ENCODE results near the gene LRRC8A. TPM values are rescaled to one million over a fixed set of nuclear protein-coding genes. Genes with fewer than 3 reads are reported as not detected.
"Not testable (repeated sequence)": the region's sequence is repeated elsewhere in the genome, so short reads cannot be mapped to it uniquely, and the experiment has no call there.

Gene LRRC8A
- total RNA-seq, 1 experiment from 2014 or later, result 22.0 TPM

GRCh38 chr9:128847803-128848202 lies 34.1 kb upstream of the LRRC8A start:
- no peak overlapping the region for H2AFZ ChIP-seq (ENCODE audit: low read depth, low read length, poor library complexity, severe bottlenecking)
- DNase-seq (ENCODE audit: low read depth, low spot score) (no peak), ATAC-seq (no peak)
- H3K27me3 ChIP-seq (ENCODE audit: insufficient read depth, low read length), result no peaks in the 10 kb centered on the region
- no peaks in the 10 kb centered on the region for H3K4me1 ChIP-seq (ENCODE audit: control insufficient read depth in 1 of 2, insufficient read depth in 2 of 2, low read length in 2 of 2)
- no peaks in the 10 kb centered on the region for H3K9me2 ChIP-seq (ENCODE audit: insufficient read depth)
- BruUV-seq (replicated peaks), result no TSS peak
- 0 out of 2 replicates have a peak, but pooled peaks cover 4% of the 10 kb centered on the region for H3K79me2 ChIP-seq (ENCODE audit: insufficient read depth, low read length)
- no peaks in the 10 kb centered on the region for H4K20me1 ChIP-seq (ENCODE audit: insufficient read depth)
- no peak overlapping the region for H3K27ac ChIP-seq (ENCODE audit: low read depth, low read length)
- peaks cover 10% of the 10 kb centered on the region in 2 experiments; a peak in 2 of 4 replicates for H3K9me3 ChIP-seq (ENCODE audit: control insufficient read depth in 1 of 2, insufficient read depth in 1 of 2, low read depth in 1 of 2, low read length in 2 of 2)
- POLR2A ChIA-PET, result no interaction called here
- H3K4me3 ChIP-seq (replicated peaks in 1 of 2; ENCODE audit: low read depth in 1 of 2, low read length in 2 of 2), result no peak overlapping the region
- no peaks in the 10 kb centered on the region for H3K36me3 ChIP-seq (ENCODE audit: control insufficient read depth in 1 of 2, insufficient read depth in 2 of 2, low read length in 2 of 2)
- intact Hi-C loops (cut with micrococcal nuclease), result no loop called here
- CTCF ChIA-PET, result interaction anchor here (0.7 kb wide), 1 partner anchor 81 kb away, joined by 3 read pairs; no protein-coding TSS in a partner anchor
- no peak overlapping the region for H3K9ac ChIP-seq (ENCODE audit: low read length)
- H3K4me2 ChIP-seq (ENCODE audit: low read length), result no peak overlapping the region
- no peak for TF ChIP-seq POLR2AphosphoS5 (IDR thresholded peaks at IDR 0.05; ENCODE audit: low read depth, low read length)
- TF ChIP-seq MAX (IDR thresholded peaks at IDR 0.05), result no peak
- TF ChIP-seq SIN3A (IDR thresholded peaks at IDR 0.05; ENCODE audit: low read depth), result no peak
- no peak for TF ChIP-seq CEBPB (IDR thresholded peaks at IDR 0.05; ENCODE audit: low read depth)
- TF ChIP-seq EGR1 (IDR thresholded peaks at IDR 0.05; ENCODE audit: low read depth), result no peak
- TF ChIP-seq CBX3 (IDR thresholded peaks at IDR 0.05; ENCODE audit: low read depth), result no peak
- TF ChIP-seq POLR2A (IDR thresholded peaks at IDR 0.05; ENCODE audit: borderline replicate concordance, extremely low read depth, insufficient read depth, insufficient read length), result no peak
- RAD21 ChIA-PET (ENCODE audit: low non-redundant PET in 1 of 2, low total read pairs in 2 of 2, uncharacterized antibody in 2 of 2, unreplicated experiment in 2 of 2), result no interaction called here

- H3K4me2 ChIP-seq (ENCODE audit: low read length); H3K4me1 ChIP-seq (ENCODE audit: control insufficient read depth in 1 of 2, insufficient read depth in 2 of 2, low read length in 2 of 2); DNase-seq (ENCODE audit: low read depth, low spot score); CTCF ChIA-PET; H3K9me2 ChIP-seq (ENCODE audit: insufficient read depth); POLR2A ChIA-PET; H3K27ac ChIP-seq (ENCODE audit: low read depth, low read length); intact Hi-C loops (cut with micrococcal nuclease); H3K27me3 ChIP-seq (ENCODE audit: insufficient read depth, low read length); BruUV-seq (replicated peaks); H2AFZ ChIP-seq (ENCODE audit: low read depth, low read length, poor library complexity, severe bottlenecking); RAD21 ChIA-PET (ENCODE audit: low non-redundant PET in 1 of 2, low total read pairs in 2 of 2, uncharacterized antibody in 2 of 2, unreplicated experiment in 2 of 2); ATAC-seq; H3K79me2 ChIP-seq (ENCODE audit: insufficient read depth, low read length); H3K9ac ChIP-seq (ENCODE audit: low read length); H4K20me1 ChIP-seq (ENCODE audit: insufficient read depth); H3K4me3 ChIP-seq (replicated peaks in 1 of 2; ENCODE audit: low read depth in 1 of 2, low read length in 2 of 2); H3K36me3 ChIP-seq (ENCODE audit: control insufficient read depth in 1 of 2, insufficient read depth in 2 of 2, low read length in 2 of 2): not testable (repeated sequence)
- H3K9me3 ChIP-seq (ENCODE audit: control insufficient read depth in 1 of 2, insufficient read depth in 1 of 2, low read depth in 1 of 2, low read length in 2 of 2), result peaks cover 10% of the 10 kb centered on the region in 2 experiments; a peak in 2 of 4 replicates
Observed at GRCh38 chr9:128851024-128851423, 30.9 kb upstream of the LRRC8A start.
